ENCODE data around the gene NTF3. TPM values are rescaled to one million over a fixed set of nuclear protein-coding genes. Genes with fewer than 3 reads are reported as not detected.

NTF3 gene
- total RNA-seq, 3 donors from 2014 or later (not counting 1 experiment from before 2014, with no cell fraction given): not detected

GRCh38 chr12:5428332-5429221, 3.3 kb upstream of the NTF3 start:
- ATAC-seq (no peak), DNase-seq (no peak)
- Mint-ChIP-seq H3K27me3 (ENCODE audit: low read depth in 2 of 2) (peaks cover 38 to 39% of the 10 kb centered on the region in 2 donors), H3K4me1 (peaks cover 0 to 9% of the 10 kb centered on the region in 2 donors), H3K9me3 (no peaks in the 10 kb centered on the region), H3K27ac (no peak overlapping the region), H3K4me3 (no peak overlapping the region), H3K36me3 (no peaks in the 10 kb centered on the region)
- 23% methylated on average over 13 of the region's 14 CpGs for WGBS (ENCODE audit: insufficient coverage)
- intact Hi-C loops (cut with micrococcal nuclease): no loop called here
- no peak for TF ChIP-seq CTCF (IDR thresholded peaks at IDR 0.05)
- Histone ChIP-seq H3K27ac (ENCODE audit: low read length) (no peak overlapping the region), H3K9me3 (ENCODE audit: control insufficient read depth, insufficient read depth, low read length) (no peaks in the 10 kb centered on the region), H3K27me3 (ENCODE audit: control insufficient read depth, insufficient read depth, low read length) (peaks cover 32% of the 10 kb centered on the region), H3K36me3 (ENCODE audit: control insufficient read depth, insufficient read depth, low read length) (no peaks in the 10 kb centered on the region), H3K4me1 (ENCODE audit: control insufficient read depth, insufficient read depth, low read length) (peaks cover 9% of the 10 kb centered on the region), H3K4me3 (ENCODE audit: low read length) (no peak overlapping the region)

- intact Hi-C loops (cut with micrococcal nuclease): no loop called here
- no peak overlapping the region for H3K4me3 ChIP-seq (ENCODE audit: low read length)
- peaks cover 0 to 9% of the 10 kb centered on the region in 2 donors for H3K4me1 Mint-ChIP-seq
- H3K4me1 ChIP-seq (ENCODE audit: control insufficient read depth, insufficient read depth, low read length): peaks cover 9% of the 10 kb centered on the region
- no peaks in the 10 kb centered on the region for H3K9me3 ChIP-seq (ENCODE audit: control insufficient read depth, insufficient read depth, low read length)
- H3K9me3 Mint-ChIP-seq: no peaks in the 10 kb centered on the region
- no peak overlapping the region for H3K27ac ChIP-seq (ENCODE audit: low read length)
- ATAC-seq: no peak
- no peaks in the 10 kb centered on the region for H3K36me3 Mint-ChIP-seq
- H3K27ac Mint-ChIP-seq: no peak overlapping the region
- no peak overlapping the region for H3K4me3 Mint-ChIP-seq
- peaks cover 42% of the 10 kb centered on the region for H3K27me3 ChIP-seq (ENCODE audit: control insufficient read depth, insufficient read depth, low read length)
- WGBS (ENCODE audit: insufficient coverage): 11% methylated on average over 23 of the region's 23 CpGs
- H3K27me3 Mint-ChIP-seq (ENCODE audit: low read depth in 2 of 2): peaks cover 38 to 41% of the 10 kb centered on the region in 2 donors
- TF ChIP-seq CTCF (IDR thresholded peaks at IDR 0.05): no peak
- no peak for DNase-seq
- no peaks in the 10 kb centered on the region for H3K36me3 ChIP-seq (ENCODE audit: control insufficient read depth, insufficient read depth, low read length)
Observed at GRCh38 chr12:5429741-5430557, 2.0 kb upstream of the NTF3 start.

GRCh38 chr12:5430641-5431603, 986 bp upstream of the NTF3 start:
- ATAC-seq (no peak), DNase-seq (no peak)
- H3K4me1 Mint-ChIP-seq: peaks cover 0 to 9% of the 10 kb centered on the region in 2 donors
- intact Hi-C loops (cut with micrococcal nuclease): no loop called here
- H3K27ac Mint-ChIP-seq: no peak overlapping the region
- H3K27ac ChIP-seq (ENCODE audit: low read length): no peak overlapping the region
- no peaks in the 10 kb centered on the region for H3K9me3 ChIP-seq (ENCODE audit: control insufficient read depth, insufficient read depth, low read length)
- peaks cover 38 to 41% of the 10 kb centered on the region in 2 donors for H3K27me3 Mint-ChIP-seq (ENCODE audit: low read depth in 2 of 2)
- H3K27me3 ChIP-seq (ENCODE audit: control insufficient read depth, insufficient read depth, low read length): peaks cover 43% of the 10 kb centered on the region
- H3K9me3 Mint-ChIP-seq: no peaks in the 10 kb centered on the region
- no peaks in the 10 kb centered on the region for H3K36me3 Mint-ChIP-seq
- H3K4me1 ChIP-seq (ENCODE audit: control insufficient read depth, insufficient read depth, low read length): peaks cover 9% of the 10 kb centered on the region
- no peak overlapping the region for H3K4me3 ChIP-seq (ENCODE audit: low read length)
- no peak overlapping the region for H3K4me3 Mint-ChIP-seq
- H3K36me3 ChIP-seq (ENCODE audit: control insufficient read depth, insufficient read depth, low read length): no peaks in the 10 kb centered on the region
- 3% methylated on average over 44 of the region's 58 CpGs for WGBS (ENCODE audit: insufficient coverage)
- no peak for TF ChIP-seq CTCF (IDR thresholded peaks at IDR 0.05)

Measured in natural killer cell (primary cell).